ENCODE measurements around the gene TFCP2L1. TPM values are rescaled to one million over a fixed set of nuclear protein-coding genes. Genes with fewer than 3 reads are reported as not detected.

TFCP2L1 gene
- total RNA-seq, 2 experiments from 2014 or later, result 0.17 to 0.30 TPM

DNA sequence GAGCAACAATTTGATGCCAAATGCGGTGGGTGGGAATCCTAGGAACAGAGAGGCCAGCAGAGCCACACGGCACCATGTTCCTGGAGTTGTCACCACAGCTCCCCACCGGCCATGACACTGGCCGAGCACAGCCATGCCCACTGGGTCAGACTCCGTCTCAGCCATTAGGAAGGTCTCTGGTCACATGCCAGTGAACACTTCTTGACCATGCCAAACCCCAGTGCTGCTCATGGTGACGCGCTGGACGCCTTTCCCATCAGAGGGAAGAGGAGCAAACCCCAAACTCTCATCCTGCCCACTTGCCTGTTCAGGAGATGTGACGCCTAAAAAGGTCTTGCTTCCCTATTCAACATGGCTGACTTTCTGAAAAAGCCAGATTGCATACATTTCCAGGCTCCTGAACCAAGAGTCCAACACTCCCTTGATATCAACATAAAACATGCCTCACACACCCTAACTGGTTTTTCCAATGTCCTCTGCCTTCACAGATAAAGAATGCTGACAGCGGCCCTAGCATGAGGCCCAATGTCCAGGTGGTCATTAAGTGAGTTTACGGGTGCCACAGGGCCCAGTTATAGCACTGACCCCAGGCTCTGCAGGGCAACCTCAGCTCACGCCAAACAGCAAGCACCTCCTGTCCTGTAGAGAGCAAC, 31.9 kb downstream of the TFCP2L1 start:
- H3K27me3 Mint-ChIP-seq, result peaks cover 17% of the 10 kb centered on the region
- Histone ChIP-seq H3K36me3 (ENCODE audit: insufficient read depth, low read length) (no peaks in the 10 kb centered on the region), H3K4me1 (ENCODE audit: insufficient read depth, low read length) (no peaks in the 10 kb centered on the region), H3K4me3 (ENCODE audit: low read length) (no peak overlapping the region), H3K9me3 (ENCODE audit: control insufficient read depth in 1 of 2, insufficient read depth in 1 of 2, low read length in 2 of 2) (peaks cover 0 to 6% of the 10 kb centered on the region in 2 experiments), H3K27me3 (ENCODE audit: control insufficient read depth in 1 of 2, insufficient read depth in 2 of 2, low read length in 2 of 2) (peaks cover 0 to 9% of the 10 kb centered on the region in 2 experiments), H3K27ac (ENCODE audit: low read depth in 1 of 2, low read length in 2 of 2) (no peak overlapping the region)
- no peaks in the 10 kb centered on the region for H3K4me1 Mint-ChIP-seq (ENCODE audit: low read depth)
- CTCF ChIA-PET, result no interaction called here
- POLR2A ChIA-PET, result no interaction called here
- no peak for TF ChIP-seq CTCF (IDR thresholded peaks at IDR 0.05)
- DNase-seq (no peak), ATAC-seq (ENCODE audit: poor library complexity) (no peak)
- no peaks in the 10 kb centered on the region for H3K9me3 Mint-ChIP-seq
- no peak overlapping the region for H3K4me3 Mint-ChIP-seq
- intact Hi-C loops (cut with DNase I, micrococcal nuclease), result no loop called here
- no peak overlapping the region for H3K27ac Mint-ChIP-seq
- no peaks in the 10 kb centered on the region for H3K36me3 Mint-ChIP-seq (ENCODE audit: low read depth)

DNA sequence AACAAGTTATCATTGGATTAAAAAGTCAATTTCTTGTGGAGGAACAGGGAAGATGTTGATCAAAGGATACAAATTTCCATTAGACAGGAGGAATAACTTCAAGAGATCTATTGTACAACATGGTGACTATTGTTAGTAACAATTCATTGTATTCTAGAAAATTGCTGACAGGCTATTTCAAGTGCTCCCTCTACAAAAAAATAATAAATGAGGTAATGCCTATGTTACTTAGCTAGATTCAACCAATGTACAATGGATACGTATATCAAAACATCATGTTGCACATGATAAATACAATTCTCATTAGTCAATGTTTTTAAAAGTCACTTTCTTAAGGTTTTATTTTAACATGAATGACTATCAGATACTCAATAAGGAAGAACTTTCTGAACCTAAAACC, 33.5 kb downstream of the TFCP2L1 start:
- Mint-ChIP-seq H3K27ac (no peak overlapping the region), H3K4me1 (ENCODE audit: low read depth) (no peaks in the 10 kb centered on the region), H3K4me3 (no peak overlapping the region), H3K27me3 (peaks cover 9% of the 10 kb centered on the region), H3K9me3 (no peaks in the 10 kb centered on the region), H3K36me3 (ENCODE audit: low read depth) (no peaks in the 10 kb centered on the region)
- ChIA-PET POLR2A (no interaction called here), CTCF (no interaction called here)
- TF ChIP-seq CTCF (IDR thresholded peaks at IDR 0.05), result no peak
- Histone ChIP-seq H3K4me1 (ENCODE audit: insufficient read depth, low read length) (no peaks in the 10 kb centered on the region), H3K27ac (ENCODE audit: low read depth in 1 of 2, low read length in 2 of 2) (no peak overlapping the region), H3K36me3 (ENCODE audit: insufficient read depth, low read length) (no peaks in the 10 kb centered on the region), H3K4me3 (ENCODE audit: low read length) (no peak overlapping the region), H3K9me3 (ENCODE audit: control insufficient read depth in 1 of 2, insufficient read depth in 1 of 2, low read length in 2 of 2) (peaks cover 0 to 6% of the 10 kb centered on the region in 2 experiments), H3K27me3 (ENCODE audit: control insufficient read depth in 1 of 2, insufficient read depth in 2 of 2, low read length in 2 of 2) (no peaks in the 10 kb centered on the region)
- DNase-seq, result no peak
- ATAC-seq (ENCODE audit: poor library complexity), result no peak
- intact Hi-C loops (cut with DNase I, micrococcal nuclease), result no loop called here

DNA sequence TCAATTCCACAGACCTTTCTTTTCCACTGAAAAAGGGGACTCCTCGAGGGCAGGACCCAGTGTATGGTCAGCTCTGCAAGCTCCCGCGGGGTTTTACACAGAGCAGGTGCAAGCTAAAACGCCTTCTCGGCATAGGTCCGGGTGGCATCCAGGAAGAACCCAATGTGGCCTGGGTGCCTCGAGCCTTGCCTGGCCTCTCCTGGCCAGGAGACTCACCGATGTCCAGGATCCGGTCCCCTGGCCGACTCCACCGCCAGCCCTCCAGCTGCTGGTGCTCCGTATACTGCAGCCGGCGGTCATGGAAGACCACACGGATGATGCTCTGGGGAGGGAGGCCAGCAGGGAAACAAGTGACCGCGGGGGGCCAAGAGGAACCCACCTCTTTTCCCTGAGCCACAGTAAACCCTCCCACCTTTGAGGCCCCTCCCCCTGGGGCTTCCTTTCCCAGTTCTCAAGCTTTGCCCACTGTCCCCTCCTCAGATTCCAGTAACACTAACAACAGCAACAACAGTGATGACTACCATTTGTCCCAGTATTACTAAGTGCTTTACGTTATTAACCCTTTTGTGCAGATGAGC, 36.1 kb downstream of the TFCP2L1 start:
- Mint-ChIP-seq H3K4me1 (ENCODE audit: low read depth) (no peaks in the 10 kb centered on the region), H3K27ac (no peak overlapping the region)

More for the DNA sequence above, 36.1 kb downstream of the TFCP2L1 start:
- Histone ChIP-seq H3K36me3 (ENCODE audit: insufficient read depth, low read length) (no peaks in the 10 kb centered on the region), H3K4me3 (ENCODE audit: low read length) (no peak overlapping the region), H3K27me3 (ENCODE audit: control insufficient read depth in 1 of 2, insufficient read depth in 2 of 2, low read length in 2 of 2) (no peaks in the 10 kb centered on the region), H3K27ac (ENCODE audit: low read depth in 1 of 2, low read length in 2 of 2) (no peak overlapping the region), H3K4me1 (ENCODE audit: insufficient read depth, low read length) (no peaks in the 10 kb centered on the region), H3K9me3 (ENCODE audit: control insufficient read depth in 1 of 2, insufficient read depth in 1 of 2, low read length in 2 of 2) (peaks cover 0 to 12% of the 10 kb centered on the region in 2 experiments)
- CTCF ChIA-PET, result no interaction called here
- no peak for TF ChIP-seq CTCF (IDR thresholded peaks at IDR 0.05)
- DNase-seq (no peak), ATAC-seq (ENCODE audit: poor library complexity) (no peak)
- H3K27me3 Mint-ChIP-seq, result peaks cover 5% of the 10 kb centered on the region
- POLR2A ChIA-PET, result no interaction called here
- no peak overlapping the region for H3K4me3 Mint-ChIP-seq
- H3K36me3 Mint-ChIP-seq (ENCODE audit: low read depth), result no peaks in the 10 kb centered on the region
- H3K9me3 Mint-ChIP-seq, result no peaks in the 10 kb centered on the region
- intact Hi-C loops (cut with DNase I, micrococcal nuclease), result no loop called here
